Limb (tissue), 2 donors: ENCODE measurements around the gene GOLGA6L9.
"Not testable (repeated sequence)": the region's sequence is repeated elsewhere in the genome, so short reads cannot be mapped to it uniquely, and the experiment has no call there.

Experiments used
- DNase-seq, 2 donors: peaks; one replicate each; pipeline ENCODE4 v3.0.0-alpha.2; 2016; ENCODE audit errors: extremely low spot score in 2 of 2

Gene GOLGA6L9

GRCh38 chr15:82429693-82430092 lies at the start of gene GOLGA6L9:
GOLGA6L9 (plus strand) TSS chr15:82429816; CDS start chr15:82430080, 264 bp downstream.
- not testable (repeated sequence) for DNase-seq

- DNase-seq, result not testable (repeated sequence)
These were observed 48.2 kb upstream of the GOLGA6L9 start for GRCh38 chr15:82381330-82381955.

GRCh38 chr15:82387209-82387608 lies 42.4 kb upstream of the GOLGA6L9 start:
- not testable (repeated sequence) for DNase-seq

GRCh38 chr15:82390152-82390551 lies 39.5 kb upstream of the GOLGA6L9 start:
- not testable (repeated sequence) for DNase-seq

- not testable (repeated sequence) for DNase-seq
These were observed 37.5 kb upstream of the GOLGA6L9 start for GRCh38 chr15:82392077-82392476.

- no peak for DNase-seq
These were observed 35.9 kb upstream of the GOLGA6L9 start for GRCh38 chr15:82393671-82394070.

- not testable (repeated sequence) for DNase-seq
These were observed 33.8 kb upstream of the GOLGA6L9 start for GRCh38 chr15:82395788-82396187.

- DNase-seq, result no peak
These were observed 31.8 kb upstream of the GOLGA6L9 start for GRCh38 chr15:82397817-82398216.

- DNase-seq, result no peak
These were observed 30.8 kb upstream of the GOLGA6L9 start for GRCh38 chr15:82398785-82399184.

- not testable (repeated sequence) for DNase-seq
These were observed 30.1 kb upstream of the GOLGA6L9 start for GRCh38 chr15:82399366-82400103.

- not testable (repeated sequence) for DNase-seq
These were observed 27.7 kb upstream of the GOLGA6L9 start for GRCh38 chr15:82401918-82402317.

GRCh38 chr15:82402341-82402740 lies 27.3 kb upstream of the GOLGA6L9 start:
- not testable (repeated sequence) for DNase-seq

- DNase-seq, result not testable (repeated sequence)
These were observed 23.4 kb upstream of the GOLGA6L9 start for GRCh38 chr15:82406211-82406610.

- DNase-seq, result not testable (repeated sequence)
These were observed 19.3 kb upstream of the GOLGA6L9 start for GRCh38 chr15:82410306-82410705.

- not testable (repeated sequence) for DNase-seq
These were observed 18.0 kb upstream of the GOLGA6L9 start for GRCh38 chr15:82411595-82411994.

GRCh38 chr15:82414525-82415191 lies 15.0 kb upstream of the GOLGA6L9 start:
- not testable (repeated sequence) for DNase-seq

GRCh38 chr15:82420516-82420915 lies 9.1 kb upstream of the GOLGA6L9 start:
- DNase-seq, result not testable (repeated sequence)

GRCh38 chr15:82420966-82421365 lies 8.7 kb upstream of the GOLGA6L9 start:
- DNase-seq, result not testable (repeated sequence)

- not testable (repeated sequence) for DNase-seq
These were observed 2.5 kb upstream of the GOLGA6L9 start for GRCh38 chr15:82427117-82427516.

GRCh38 chr15:82445420-82445819 lies 15.8 kb downstream of the GOLGA6L9 start:
- DNase-seq, result not testable (repeated sequence)

GRCh38 chr15:82457336-82457735 lies 27.7 kb downstream of the GOLGA6L9 start:
- not testable (repeated sequence) for DNase-seq

- DNase-seq, result not testable (repeated sequence)
These were observed 36.0 kb downstream of the GOLGA6L9 start for GRCh38 chr15:82465629-82466028.
